ENCODE measurements around the gene ARVCF.

Gene ARVCF

GRCh38 chr22:20009582-20010306, 6.9 kb downstream of the ARVCF start:
- H3K27ac ChIP-seq (ENCODE audit: low read depth, low read length): no peak overlapping the region
- H3K9ac ChIP-seq (ENCODE audit: low read depth in 1 of 2, low read length in 2 of 2): no peak overlapping the region
- H3K4me1 ChIP-seq (ENCODE audit: control insufficient read depth in 1 of 2, insufficient read depth in 2 of 2, low read length in 2 of 2): peaks cover 0 to 3% of the 10 kb centered on the region in 2 donors
- no peak overlapping the region for H3K4me3 ChIP-seq (ENCODE audit: low read depth in 1 of 2, low read length in 2 of 2)
- no peaks in the 10 kb centered on the region for H3K36me3 ChIP-seq (ENCODE audit: control insufficient read depth in 1 of 2, insufficient read depth in 2 of 2, low read length in 2 of 2)
- no peaks in the 10 kb centered on the region for H3K9me3 ChIP-seq (ENCODE audit: control insufficient read depth in 1 of 2, low read length in 2 of 2)
- H3K27me3 ChIP-seq (ENCODE audit: control insufficient read depth in 1 of 2, insufficient read depth in 2 of 2, low read length in 2 of 2): peaks cover under 1 to 2% of the 10 kb centered on the region in 2 donors

GRCh38 chr22:20009018-20009491, 7.6 kb downstream of the ARVCF start:
- Histone ChIP-seq H3K36me3 (ENCODE audit: control insufficient read depth in 1 of 2, insufficient read depth in 2 of 2, low read length in 2 of 2) (no peaks in the 10 kb centered on the region), H3K9me3 (ENCODE audit: control insufficient read depth in 1 of 2, low read length in 2 of 2) (peaks cover 0 to 7% of the 10 kb centered on the region in 2 donors), H3K27me3 (ENCODE audit: control insufficient read depth in 1 of 2, insufficient read depth in 2 of 2, low read length in 2 of 2) (no peaks in the 10 kb centered on the region), H3K4me3 (ENCODE audit: low read depth in 1 of 2, low read length in 2 of 2) (no peak overlapping the region), H3K4me1 (ENCODE audit: control insufficient read depth in 1 of 2, insufficient read depth in 2 of 2, low read length in 2 of 2) (peaks cover 0 to 3% of the 10 kb centered on the region in 2 donors), H3K9ac (ENCODE audit: low read depth in 1 of 2, low read length in 2 of 2) (no peak overlapping the region), H3K27ac (ENCODE audit: low read depth, low read length) (no peak overlapping the region)

- peaks cover 0 to 8% of the 10 kb centered on the region in 2 donors for H3K9me3 ChIP-seq (ENCODE audit: control insufficient read depth in 1 of 2, low read length in 2 of 2)
- H3K4me1 ChIP-seq (ENCODE audit: control insufficient read depth in 1 of 2, insufficient read depth in 2 of 2, low read length in 2 of 2): peaks cover 0 to 3% of the 10 kb centered on the region in 2 donors
- no peak overlapping the region for H3K9ac ChIP-seq (ENCODE audit: low read depth in 1 of 2, low read length in 2 of 2)
- no peak overlapping the region for H3K4me3 ChIP-seq (ENCODE audit: low read depth in 1 of 2, low read length in 2 of 2)
- H3K27ac ChIP-seq (ENCODE audit: low read depth, low read length): no peak overlapping the region
- H3K27me3 ChIP-seq (ENCODE audit: control insufficient read depth in 1 of 2, insufficient read depth in 2 of 2, low read length in 2 of 2): no peaks in the 10 kb centered on the region
- no peaks in the 10 kb centered on the region for H3K36me3 ChIP-seq (ENCODE audit: control insufficient read depth in 1 of 2, insufficient read depth in 2 of 2, low read length in 2 of 2)
Measured at GRCh38 chr22:20008221-20008995, 8.2 kb downstream of the ARVCF start.

- Histone ChIP-seq H3K9me3 (ENCODE audit: control insufficient read depth in 1 of 2, low read length in 2 of 2) (peaks cover 0 to 8% of the 10 kb centered on the region in 2 donors), H3K4me3 (ENCODE audit: low read depth in 1 of 2, low read length in 2 of 2) (no peak overlapping the region), H3K36me3 (ENCODE audit: control insufficient read depth in 1 of 2, insufficient read depth in 2 of 2, low read length in 2 of 2) (no peaks in the 10 kb centered on the region), H3K27ac (ENCODE audit: low read depth, low read length) (no peak overlapping the region), H3K9ac (ENCODE audit: low read depth in 1 of 2, low read length in 2 of 2) (no peak overlapping the region), H3K27me3 (ENCODE audit: control insufficient read depth in 1 of 2, insufficient read depth in 2 of 2, low read length in 2 of 2) (no peaks in the 10 kb centered on the region), H3K4me1 (ENCODE audit: control insufficient read depth in 1 of 2, insufficient read depth in 2 of 2, low read length in 2 of 2) (no peaks in the 10 kb centered on the region)
Measured at GRCh38 chr22:20004464-20004863, 12.2 kb downstream of the ARVCF start.

GRCh38 chr22:20003304-20003703, 13.3 kb downstream of the ARVCF start:
- Histone ChIP-seq H3K9ac (ENCODE audit: low read depth in 1 of 2, low read length in 2 of 2) (no peak overlapping the region), H3K36me3 (ENCODE audit: control insufficient read depth in 1 of 2, insufficient read depth in 2 of 2, low read length in 2 of 2) (no peaks in the 10 kb centered on the region), H3K4me3 (ENCODE audit: low read depth in 1 of 2, low read length in 2 of 2) (no peak overlapping the region), H3K27me3 (ENCODE audit: control insufficient read depth in 1 of 2, insufficient read depth in 2 of 2, low read length in 2 of 2) (no peaks in the 10 kb centered on the region), H3K4me1 (ENCODE audit: control insufficient read depth in 1 of 2, insufficient read depth in 2 of 2, low read length in 2 of 2) (no peaks in the 10 kb centered on the region), H3K27ac (ENCODE audit: low read depth, low read length) (no peak overlapping the region), H3K9me3 (ENCODE audit: control insufficient read depth in 1 of 2, low read length in 2 of 2) (peaks cover 0 to 8% of the 10 kb centered on the region in 2 donors)

GRCh38 chr22:20002636-20003035, 14.0 kb downstream of the ARVCF start:
- no peak overlapping the region for H3K9ac ChIP-seq (ENCODE audit: low read depth in 1 of 2, low read length in 2 of 2)
- no peaks in the 10 kb centered on the region for H3K4me1 ChIP-seq (ENCODE audit: control insufficient read depth in 1 of 2, insufficient read depth in 2 of 2, low read length in 2 of 2)
- no peak overlapping the region for H3K4me3 ChIP-seq (ENCODE audit: low read depth in 1 of 2, low read length in 2 of 2)
- H3K27ac ChIP-seq (ENCODE audit: low read depth, low read length): no peak overlapping the region
- H3K36me3 ChIP-seq (ENCODE audit: control insufficient read depth in 1 of 2, insufficient read depth in 2 of 2, low read length in 2 of 2): no peaks in the 10 kb centered on the region
- H3K9me3 ChIP-seq (ENCODE audit: control insufficient read depth in 1 of 2, low read length in 2 of 2): peaks cover 0 to 8% of the 10 kb centered on the region in 2 donors
- no peaks in the 10 kb centered on the region for H3K27me3 ChIP-seq (ENCODE audit: control insufficient read depth in 1 of 2, insufficient read depth in 2 of 2, low read length in 2 of 2)

- Histone ChIP-seq H3K27me3 (ENCODE audit: control insufficient read depth in 1 of 2, insufficient read depth in 2 of 2, low read length in 2 of 2) (no peaks in the 10 kb centered on the region), H3K9ac (ENCODE audit: low read depth in 1 of 2, low read length in 2 of 2) (no peak overlapping the region), H3K9me3 (ENCODE audit: control insufficient read depth in 1 of 2, low read length in 2 of 2) (peaks cover 0 to 8% of the 10 kb centered on the region in 2 donors), H3K36me3 (ENCODE audit: control insufficient read depth in 1 of 2, insufficient read depth in 2 of 2, low read length in 2 of 2) (no peaks in the 10 kb centered on the region), H3K27ac (ENCODE audit: low read depth, low read length) (no peak overlapping the region), H3K4me1 (ENCODE audit: control insufficient read depth in 1 of 2, insufficient read depth in 2 of 2, low read length in 2 of 2) (no peaks in the 10 kb centered on the region), H3K4me3 (ENCODE audit: low read depth in 1 of 2, low read length in 2 of 2) (no peak overlapping the region)
Measured at GRCh38 chr22:20002128-20002527, 14.5 kb downstream of the ARVCF start.

GRCh38 chr22:20001082-20001638, 15.5 kb downstream of the ARVCF start:
- no peak overlapping the region for H3K9ac ChIP-seq (ENCODE audit: low read depth in 1 of 2, low read length in 2 of 2)
- H3K27ac ChIP-seq (ENCODE audit: low read depth, low read length): no peak overlapping the region
- no peaks in the 10 kb centered on the region for H3K36me3 ChIP-seq (ENCODE audit: control insufficient read depth in 1 of 2, insufficient read depth in 2 of 2, low read length in 2 of 2)
- no peak overlapping the region for H3K4me3 ChIP-seq (ENCODE audit: low read depth in 1 of 2, low read length in 2 of 2)
- no peaks in the 10 kb centered on the region for H3K27me3 ChIP-seq (ENCODE audit: control insufficient read depth in 1 of 2, insufficient read depth in 2 of 2, low read length in 2 of 2)
- H3K4me1 ChIP-seq (ENCODE audit: control insufficient read depth in 1 of 2, insufficient read depth in 2 of 2, low read length in 2 of 2): no peaks in the 10 kb centered on the region
- H3K9me3 ChIP-seq (ENCODE audit: control insufficient read depth in 1 of 2, low read length in 2 of 2): peaks cover 0 to 8% of the 10 kb centered on the region in 2 donors

GRCh38 chr22:20000246-20001081, 16.2 kb downstream of the ARVCF start:
- Histone ChIP-seq H3K4me3 (ENCODE audit: low read depth in 1 of 2, low read length in 2 of 2) (no peak overlapping the region), H3K4me1 (ENCODE audit: control insufficient read depth in 1 of 2, insufficient read depth in 2 of 2, low read length in 2 of 2) (no peaks in the 10 kb centered on the region), H3K27ac (ENCODE audit: low read depth, low read length) (no peak overlapping the region), H3K27me3 (ENCODE audit: control insufficient read depth in 1 of 2, insufficient read depth in 2 of 2, low read length in 2 of 2) (no peaks in the 10 kb centered on the region), H3K36me3 (ENCODE audit: control insufficient read depth in 1 of 2, insufficient read depth in 2 of 2, low read length in 2 of 2) (no peaks in the 10 kb centered on the region), H3K9me3 (ENCODE audit: control insufficient read depth in 1 of 2, low read length in 2 of 2) (peaks cover 0 to 8% of the 10 kb centered on the region in 2 donors), H3K9ac (ENCODE audit: low read depth in 1 of 2, low read length in 2 of 2) (no peak overlapping the region)

All from duodenal mucosa (tissue), 2 donors.